ENCODE measurements around the gene NUP107. TPM values are rescaled to one million over a fixed set of nuclear protein-coding genes. Genes with fewer than 3 reads are reported as not detected.

The NUP107 gene
- total RNA-seq, 1 donor: 53.1 TPM

- H3K4me3 ChIP-seq (ENCODE audit: low read depth, low read length): no peak overlapping the region
- DNase-seq (ENCODE audit: low read depth): no peak
- no peak for TF ChIP-seq CTCF (IDR thresholded peaks at IDR 0.05; ENCODE audit: insufficient read depth, low read depth, low read length)
These were observed 90.3 kb downstream of the NUP107 start for GRCh38 chr12:68776976-68777610.

DNA sequence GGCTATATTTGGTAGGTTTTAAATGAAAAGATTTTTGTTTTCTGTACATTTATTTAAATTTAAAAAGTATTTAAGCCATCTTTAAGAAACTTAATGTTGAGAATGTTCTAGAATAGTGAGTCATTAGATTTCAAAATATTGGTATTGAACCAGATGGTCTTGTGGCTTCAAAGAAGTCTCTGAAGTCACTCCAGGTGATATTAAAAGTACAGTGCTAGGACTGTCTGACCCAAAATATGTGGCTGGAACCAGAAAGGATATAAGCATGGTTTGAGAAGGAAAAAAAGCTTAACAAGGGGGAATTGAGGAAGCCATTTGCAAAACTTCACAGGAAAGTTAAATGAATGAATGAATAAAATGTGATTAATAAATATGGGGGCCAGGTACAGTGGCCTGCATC lies 92.5 kb downstream of the NUP107 start:
- DNase-seq (ENCODE audit: low read depth): no peak
- no peak overlapping the region for H3K4me3 ChIP-seq (ENCODE audit: low read depth, low read length)
- TF ChIP-seq CTCF (IDR thresholded peaks at IDR 0.05; ENCODE audit: insufficient read depth, low read depth, low read length): no peak

GRCh38 chr12:68780731-68781130 lies 94.0 kb downstream of the NUP107 start:
- no peak for TF ChIP-seq CTCF (IDR thresholded peaks at IDR 0.05; ENCODE audit: insufficient read depth, low read depth, low read length)
- DNase-seq (ENCODE audit: low read depth): no peak
- no peak overlapping the region for H3K4me3 ChIP-seq (ENCODE audit: low read depth, low read length)

- no peak overlapping the region for H3K4me3 ChIP-seq (ENCODE audit: low read depth, low read length)
- TF ChIP-seq CTCF (IDR thresholded peaks at IDR 0.05; ENCODE audit: insufficient read depth, low read depth, low read length): no peak
- DNase-seq (ENCODE audit: low read depth): no peak
These were observed 95.0 kb downstream of the NUP107 start for GRCh38 chr12:68781728-68782127.

- no peak overlapping the region for H3K4me3 ChIP-seq (ENCODE audit: low read depth, low read length)
- TF ChIP-seq CTCF (IDR thresholded peaks at IDR 0.05; ENCODE audit: insufficient read depth, low read depth, low read length): no peak
- peak; percentile 79 for DNase-seq (ENCODE audit: low read depth)
These were observed 97.2 kb downstream of the NUP107 start for GRCh38 chr12:68784015-68784414.

DNA sequence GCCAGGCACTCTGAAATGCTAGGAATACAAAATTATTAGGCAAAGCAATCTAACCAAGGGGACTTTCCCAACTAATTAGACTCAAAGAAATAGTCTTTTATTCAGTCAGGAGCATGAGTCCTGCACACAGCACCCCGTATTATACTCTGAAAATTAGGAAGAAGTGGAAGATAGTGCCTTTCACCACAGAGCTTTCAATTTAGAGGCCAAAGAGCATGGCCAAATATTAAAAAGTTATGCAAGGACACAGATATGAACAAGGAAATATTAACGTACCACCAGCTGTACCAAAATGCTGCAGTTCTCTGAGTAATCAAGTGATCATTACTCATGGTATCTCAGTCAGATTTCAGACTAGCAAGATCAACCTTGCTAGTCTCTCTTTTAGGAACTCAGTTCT lies 98.6 kb downstream of the NUP107 start:
- no peak for TF ChIP-seq CTCF (IDR thresholded peaks at IDR 0.05; ENCODE audit: insufficient read depth, low read depth, low read length)
- no peak overlapping the region for H3K4me3 ChIP-seq (ENCODE audit: low read depth, low read length)
- peak; percentile 47 for DNase-seq (ENCODE audit: low read depth)

- DNase-seq (ENCODE audit: low read depth): no peak
- no peak overlapping the region for H3K4me3 ChIP-seq (ENCODE audit: low read depth, low read length)
- TF ChIP-seq CTCF (IDR thresholded peaks at IDR 0.05; ENCODE audit: insufficient read depth, low read depth, low read length): no peak
These were observed 99.0 kb downstream of the NUP107 start for GRCh38 chr12:68785823-68786222.

All from fibroblast of villous mesenchyme (primary cell).